AG09319 (cell line): ENCODE data around the gene LMBR1.

Experiments
- DNase-seq: peaks from one replicate; pipeline ENCODE4 v3.0.0-alpha.2; 2010; ENCODE audit warnings: low read depth; ENCODE audit errors: extremely low read depth
- TF ChIP-seq, protein P1 (sequence below): IDR thresholded peaks from 2 replicates; pipeline ENCODE4 v1.5.1; 2011; ENCODE audit warnings: low read depth, mild to moderate bottlenecking, inconsistent platforms, low read length, moderate library complexity

Gene LMBR1

GRCh38 chr7:156657681-156658080 is 235.3 kb downstream of the LMBR1 start:
- TF ChIP-seq, protein P1, sequence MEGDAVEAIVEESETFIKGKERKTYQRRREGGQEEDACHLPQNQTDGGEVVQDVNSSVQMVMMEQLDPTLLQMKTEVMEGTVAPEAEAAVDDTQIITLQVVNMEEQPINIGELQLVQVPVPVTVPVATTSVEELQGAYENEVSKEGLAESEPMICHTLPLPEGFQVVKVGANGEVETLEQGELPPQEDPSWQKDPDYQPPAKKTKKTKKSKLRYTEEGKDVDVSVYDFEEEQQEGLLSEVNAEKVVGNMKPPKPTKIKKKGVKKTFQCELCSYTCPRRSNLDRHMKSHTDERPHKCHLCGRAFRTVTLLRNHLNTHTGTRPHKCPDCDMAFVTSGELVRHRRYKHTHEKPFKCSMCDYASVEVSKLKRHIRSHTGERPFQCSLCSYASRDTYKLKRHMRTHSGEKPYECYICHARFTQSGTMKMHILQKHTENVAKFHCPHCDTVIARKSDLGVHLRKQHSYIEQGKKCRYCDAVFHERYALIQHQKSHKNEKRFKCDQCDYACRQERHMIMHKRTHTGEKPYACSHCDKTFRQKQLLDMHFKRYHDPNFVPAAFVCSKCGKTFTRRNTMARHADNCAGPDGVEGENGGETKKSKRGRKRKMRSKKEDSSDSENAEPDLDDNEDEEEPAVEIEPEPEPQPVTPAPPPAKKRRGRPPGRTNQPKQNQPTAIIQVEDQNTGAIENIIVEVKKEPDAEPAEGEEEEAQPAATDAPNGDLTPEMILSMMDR = no peak
- DNase-seq = no peak

- no peak for DNase-seq
- TF ChIP-seq, protein P1 = no peak
These were observed 236.4 kb downstream of the LMBR1 start for GRCh38 chr7:156656598-156656997.

- DNase-seq = no peak
- TF ChIP-seq, protein P1 = no peak
These were observed 237.0 kb downstream of the LMBR1 start for GRCh38 chr7:156655983-156656382.

- TF ChIP-seq, protein P1 = no peak
- no peak for DNase-seq
These were observed 237.7 kb downstream of the LMBR1 start for GRCh38 chr7:156655251-156655650.

DNA sequence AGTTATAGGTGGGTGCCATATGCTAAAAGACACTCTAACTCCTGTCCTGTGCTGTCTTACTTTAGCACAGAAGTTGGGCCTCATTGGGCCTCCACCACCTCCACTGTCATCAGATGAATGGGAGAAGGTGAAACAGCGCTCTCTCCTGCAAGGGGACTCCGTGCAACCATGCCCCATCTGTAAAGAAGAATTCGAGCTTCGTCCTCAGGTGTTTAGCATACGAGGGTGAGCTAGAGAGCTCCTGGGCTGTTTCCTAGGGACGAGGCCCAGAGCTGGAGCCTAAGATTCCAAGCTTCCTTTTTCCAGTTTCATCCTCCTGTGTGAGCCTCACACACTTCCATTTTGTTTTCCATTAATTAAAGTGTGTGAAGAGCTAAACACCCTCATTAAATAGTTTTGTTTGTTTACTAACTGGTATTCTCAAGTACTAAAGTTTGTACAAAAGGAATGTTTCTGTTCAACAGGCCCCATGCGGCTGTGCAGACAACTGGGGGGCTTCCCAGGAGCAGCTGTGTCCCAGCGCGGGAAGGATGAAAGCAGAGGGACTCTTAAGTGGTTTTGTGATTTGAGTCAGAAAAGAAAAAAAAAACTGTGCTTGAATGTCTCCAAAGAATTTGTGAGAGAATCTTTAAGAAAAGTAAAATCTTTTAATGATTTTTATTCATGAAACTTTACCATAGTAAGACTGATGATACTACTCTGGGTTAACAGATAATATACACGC is 238.3 kb downstream of the LMBR1 start:
- DNase-seq = no peak
- TF ChIP-seq, protein P1 = no peak

DNA sequence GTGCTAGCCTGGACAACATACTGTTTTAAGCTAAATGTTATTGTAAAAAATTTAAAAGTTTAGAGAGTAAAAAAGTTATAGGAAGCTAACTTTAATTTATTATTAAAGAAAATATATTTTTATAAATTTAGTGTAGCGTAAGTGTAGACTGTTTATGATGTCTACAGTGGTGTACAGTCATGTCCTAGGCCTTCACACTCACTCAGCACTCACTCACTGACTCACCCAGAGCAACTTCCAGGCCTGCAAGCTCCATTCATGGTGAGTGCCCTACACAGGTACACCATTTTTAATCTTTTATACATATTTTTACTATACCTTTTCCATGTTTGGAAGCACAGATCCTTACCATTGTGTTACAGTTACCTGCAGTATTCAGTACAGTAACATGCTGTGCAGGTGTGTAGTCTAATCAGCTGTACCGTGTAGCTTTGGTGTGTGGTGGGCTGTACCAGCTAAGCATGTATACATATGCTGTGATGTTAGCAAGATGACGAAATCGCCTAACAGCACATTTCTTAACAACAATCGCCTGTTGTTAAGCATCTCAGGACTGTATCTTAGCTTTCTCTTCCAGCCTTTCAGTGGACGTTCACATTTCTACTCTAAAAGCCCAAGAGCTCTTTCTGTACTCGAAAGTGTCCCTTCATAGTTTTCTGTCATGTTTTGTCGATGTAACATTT is 240.0 kb downstream of the LMBR1 start:
- TF ChIP-seq, protein P1 = no peak
- no peak for DNase-seq

DNA sequence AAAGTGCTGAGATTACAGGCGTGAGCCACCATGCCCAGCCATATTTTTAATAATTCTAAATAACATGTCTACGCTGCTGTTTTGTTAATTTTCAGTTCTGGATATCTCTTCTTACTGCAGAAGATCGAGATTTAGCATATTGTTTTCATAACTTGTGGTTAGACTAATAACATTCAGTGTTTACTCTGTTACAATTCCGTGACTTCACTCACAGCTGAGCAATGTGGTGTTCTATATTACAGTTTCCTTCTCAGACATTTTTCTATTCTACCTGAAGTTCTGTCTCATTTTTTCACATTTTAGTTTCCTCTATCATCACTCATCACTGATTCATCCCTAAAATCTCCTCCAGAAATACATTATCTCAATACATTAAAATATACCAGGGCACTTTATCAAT is 241.5 kb downstream of the LMBR1 start:
- no peak for DNase-seq
- TF ChIP-seq, protein P1 = no peak
